ENCODE results near the gene GALNT2.

DNA sequence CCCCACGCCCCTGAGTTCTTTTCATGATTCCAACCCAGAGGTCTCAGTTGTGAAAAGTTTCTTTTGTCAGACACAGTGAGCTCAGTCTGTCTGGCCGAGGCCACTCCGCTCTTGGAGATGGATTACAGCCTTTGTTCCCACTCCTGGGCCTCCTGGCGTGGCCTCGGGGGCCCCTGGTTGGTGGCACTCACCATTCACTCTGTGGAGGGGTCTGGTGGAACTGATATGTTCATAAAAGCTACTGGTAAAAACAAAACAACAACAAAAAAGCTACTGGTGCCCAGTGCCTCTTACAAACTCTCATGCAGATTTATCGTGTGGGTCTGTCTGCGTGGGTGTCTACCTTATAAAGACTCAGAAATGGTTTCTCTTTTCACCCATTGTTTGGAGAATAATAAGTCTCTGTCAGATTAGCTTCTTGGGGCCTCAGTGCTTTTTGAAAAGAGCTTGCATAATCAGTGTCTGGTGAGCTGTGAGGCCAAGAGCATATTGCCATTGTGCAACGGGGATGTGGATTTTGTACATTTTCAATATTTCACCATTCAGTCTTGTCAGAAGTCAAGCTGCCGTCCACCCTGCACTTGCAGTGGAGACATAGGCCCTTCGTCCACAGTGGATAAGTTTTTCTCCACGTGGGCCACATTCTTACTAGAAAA is 86.7 kb downstream of the GALNT2 start:
- TF ChIP-seq, protein P1, sequence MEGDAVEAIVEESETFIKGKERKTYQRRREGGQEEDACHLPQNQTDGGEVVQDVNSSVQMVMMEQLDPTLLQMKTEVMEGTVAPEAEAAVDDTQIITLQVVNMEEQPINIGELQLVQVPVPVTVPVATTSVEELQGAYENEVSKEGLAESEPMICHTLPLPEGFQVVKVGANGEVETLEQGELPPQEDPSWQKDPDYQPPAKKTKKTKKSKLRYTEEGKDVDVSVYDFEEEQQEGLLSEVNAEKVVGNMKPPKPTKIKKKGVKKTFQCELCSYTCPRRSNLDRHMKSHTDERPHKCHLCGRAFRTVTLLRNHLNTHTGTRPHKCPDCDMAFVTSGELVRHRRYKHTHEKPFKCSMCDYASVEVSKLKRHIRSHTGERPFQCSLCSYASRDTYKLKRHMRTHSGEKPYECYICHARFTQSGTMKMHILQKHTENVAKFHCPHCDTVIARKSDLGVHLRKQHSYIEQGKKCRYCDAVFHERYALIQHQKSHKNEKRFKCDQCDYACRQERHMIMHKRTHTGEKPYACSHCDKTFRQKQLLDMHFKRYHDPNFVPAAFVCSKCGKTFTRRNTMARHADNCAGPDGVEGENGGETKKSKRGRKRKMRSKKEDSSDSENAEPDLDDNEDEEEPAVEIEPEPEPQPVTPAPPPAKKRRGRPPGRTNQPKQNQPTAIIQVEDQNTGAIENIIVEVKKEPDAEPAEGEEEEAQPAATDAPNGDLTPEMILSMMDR (IDR thresholded peaks at IDR 0.05), result no peak
- TF ChIP-seq ZFX (IDR thresholded peaks at IDR 0.05; ENCODE audit: borderline replicate concordance), result no peak
